K562 (cell line): ENCODE measurements around the gene B3GAT3. TPM values are rescaled to one million over a fixed set of nuclear protein-coding genes. Genes with fewer than 3 reads are reported as not detected.

Experiments
- ADNP ChIP-seq: fragments of 200-800 bp; sonication (Bioruptor generic); IDR thresholded peaks from 2 replicates; pipeline ENCODE4 v1.6.1; 2016; ENCODE audit warnings: missing genetic modification characterization, missing compliant biosample characterization
- CBX3 ChIP-seq, 2 experiments: IDR thresholded peaks; 1 replicate in 1 of 2; 2 replicates in 1 of 2; pipeline ENCODE4 v1.6.1; 2012; ENCODE audit warnings: inconsistent platforms in 2 of 2, low read length in 2 of 2, borderline replicate concordance in 1 of 2, control low read depth in 1 of 2
- CEBPG ChIP-seq, 3 experiments: fragments of 200-800 bp in 1 of 3; sonication (Bioruptor generic) in 1 of 3; sonication (generic) in 1 of 3; formaldehyde crosslinking in 1 of 3; IDR thresholded peaks in 2 of 3; conservative IDR thresholded peaks in 1 of 3; 2 replicates each; pipeline versions ENCODE4 v1.6.1 to v1.8.0; 2016 to 2022; ENCODE audit warnings: missing compliant biosample characterization in 2 of 3, missing genetic modification characterization in 2 of 3, mild to moderate bottlenecking in 1 of 3, missing genetic modification reagents in 1 of 3
- CTBP1 ChIP-seq: fragments of 450-650 bp; IDR thresholded peaks from 2 replicates; pipeline ENCODE4 v1.6.1; 2016; ENCODE audit warnings: borderline replicate concordance
- DDX20 ChIP-seq: fragments of 450-650 bp; IDR thresholded peaks from 2 replicates; pipeline ENCODE4 v1.6.1; 2016; ENCODE audit warnings: missing genetic modification characterization, low read depth, mild to moderate bottlenecking, missing compliant biosample characterization, moderate library complexity
- ELF4 ChIP-seq: fragments of 450-650 bp; formaldehyde crosslinking; IDR thresholded peaks from 2 replicates; pipeline ENCODE4 v1.4.0; 2022; ENCODE audit warnings: missing genetic modification characterization
- EWSR1 ChIP-seq: fragments of 450-650 bp; IDR thresholded peaks from 2 replicates; pipeline ENCODE4 v1.6.1; 2018; ENCODE audit warnings: borderline replicate concordance, mild to moderate bottlenecking, low read depth, moderate library complexity; ENCODE audit not compliant: partially characterized antibody
- FOS ChIP-seq: IDR thresholded peaks from 3 replicates; pipeline ENCODE4 v1.6.1; 2011; ENCODE audit not compliant: insufficient read length; ENCODE audit errors: extremely low read depth
- GATAD2B ChIP-seq: fragments of 450-650 bp; IDR thresholded peaks from 2 replicates; pipeline ENCODE4 v1.6.1; 2017; ENCODE audit warnings: mild to moderate bottlenecking, borderline replicate concordance
- GTF2A2 ChIP-seq: IDR thresholded peaks from 2 replicates; pipeline ENCODE4 v1.6.1; 2016; ENCODE audit warnings: mild to moderate bottlenecking, missing genetic modification characterization, missing compliant biosample characterization
- HDAC8 ChIP-seq: fragments of 450-650 bp; IDR thresholded peaks from 2 replicates; pipeline ENCODE4 v1.6.1; 2016; ENCODE audit warnings: mild to moderate bottlenecking, missing genetic modification characterization, moderate library complexity, missing compliant biosample characterization
- KLF1 ChIP-seq: fragments of 450-650 bp; IDR thresholded peaks from 2 replicates; pipeline ENCODE4 v1.6.1; 2016; ENCODE audit warnings: missing genetic modification characterization, missing compliant biosample characterization
- LCOR ChIP-seq: sonication (generic); formaldehyde crosslinking; IDR thresholded peaks from 2 replicates; pipeline ENCODE4 v1.8.0; 2022; ENCODE audit warnings: mild to moderate bottlenecking, missing genetic modification reagents
- MCM7 ChIP-seq, 2 experiments: fragments of 450-650 bp; IDR thresholded peaks; 2 replicates each; pipeline ENCODE4 v1.6.1; 2016 to 2018
- MIER1 ChIP-seq: fragments of 450-650 bp; IDR thresholded peaks from 2 replicates; pipeline ENCODE4 v1.6.1; 2016; ENCODE audit warnings: antibody characterized with exemption, mild to moderate bottlenecking, low read depth
- MYBL2 ChIP-seq, 2 experiments: fragments of 450-650 bp in 1 of 2; sonication (generic) in 1 of 2; formaldehyde crosslinking in 1 of 2; IDR thresholded peaks; 2 replicates each; pipeline versions ENCODE4 v1.6.1 to v1.8.1; 2017 to 2022; ENCODE audit warnings: borderline replicate concordance in 1 of 2, inconsistent platforms in 1 of 2, low read depth in 1 of 2, mild to moderate bottlenecking in 1 of 2, missing genetic modification reagents in 1 of 2, moderate library complexity in 1 of 2
- POLR2AphosphoS2 ChIP-seq: IDR thresholded peaks from 2 replicates; pipeline ENCODE4 v1.6.1; 2012; ENCODE audit warnings: low read length, improper control_type of control experiment
- RBM14 ChIP-seq: fragments of 200-400 bp; formaldehyde crosslinking; IDR thresholded peaks from 2 replicates; pipeline ENCODE4 v1.6.1; 2018; ENCODE audit warnings: low read depth, mild to moderate bottlenecking, low read length, moderate library complexity, borderline replicate concordance; ENCODE audit not compliant: insufficient read depth
- WHSC1 ChIP-seq: IDR thresholded peaks from one replicate; pipeline ENCODE4 v1.6.1; 2012; ENCODE audit warnings: low read length, control low read depth, inconsistent platforms
- ZFP1 ChIP-seq: fragments of 450-650 bp; formaldehyde crosslinking; IDR thresholded peaks from 2 replicates; pipeline ENCODE4 v1.4.0; 2020; ENCODE audit warnings: mild to moderate bottlenecking, mixed read lengths
- ZFPM2 ChIP-seq: fragments of 250-450 bp; sonication (Bioruptor Pico); IDR thresholded peaks from 2 replicates; pipeline ENCODE4 v1.5.1; 2022; ENCODE audit warnings: mild to moderate bottlenecking
- ZNF165 ChIP-seq: fragments of 250-450 bp; sonication (Bioruptor Pico); IDR thresholded peaks from 2 replicates; pipeline ENCODE4 v1.4.0; 2020; ENCODE audit warnings: borderline replicate concordance
- ZNF217 ChIP-seq: sonication (generic); formaldehyde crosslinking; IDR thresholded peaks from 2 replicates; pipeline ENCODE4 v1.8.0; 2022; ENCODE audit warnings: mild to moderate bottlenecking, missing genetic modification reagents
- ZNF644 ChIP-seq: fragments of 200-800 bp; sonication (Bioruptor generic); IDR thresholded peaks from 2 replicates; pipeline ENCODE4 v1.6.1; 2016; ENCODE audit warnings: low read depth, missing genetic modification characterization, missing compliant biosample characterization
- ZNF780A ChIP-seq: fragments of 250-450 bp; sonication (Bioruptor Pico); IDR thresholded peaks from 2 replicates; pipeline ENCODE4 v1.5.0; 2021; ENCODE audit warnings: mild to moderate bottlenecking
- polyA plus RNA-seq, 8 experiments: library from polyadenylated mRNA; depleted of rRNA in 4 of 8; stranded (reverse) in 5 of 8; unstranded in 3 of 8; fragments of >200 nt; fragmentation: Nextera tagmentation in 2 of 8; fragmentation: Illumina TruSeq in 1 of 8; extraction: Ambion mirVana in 2 of 8; extraction: Trizol in 1 of 8; gene quantifications; 2 replicates each; pipeline versions ENCODE4 v1.2.1 to v1.2.3, GENCODE V29; 2011 to 2014; ENCODE audit warnings: inconsistent platforms in 1 of 8, missing spikeins in 1 of 8
- total RNA-seq, 7 experiments: library from RNA; depleted of rRNA in 6 of 7; stranded (reverse); fragments of >200 nt in 6 of 7; fragmentation: Illumina TruSeq in 2 of 7; extraction: Trizol in 2 of 7; gene quantifications; 2 replicates each; pipeline versions ENCODE4 v1.2.1 to v1.2.3, GENCODE V29; 2011 to 2021; ENCODE audit warnings: low replicate concordance in 1 of 7
- TF ChIP-seq, protein P1 (sequence below), 3 experiments: fragments of 200-800 bp in 1 of 3; fragments of 250-450 bp in 1 of 3; fragments of 450-650 bp in 1 of 3; sonication (Bioruptor Pico) in 1 of 3; sonication (Bioruptor generic) in 1 of 3; formaldehyde crosslinking in 1 of 3; IDR thresholded peaks; 2 replicates each; pipeline versions ENCODE4 v1.6.1 to v1.8.0; 2016 to 2022; ENCODE audit warnings: mild to moderate bottlenecking in 2 of 3, missing genetic modification characterization in 2 of 3, missing compliant biosample characterization in 1 of 3, moderate library complexity in 1 of 3

B3GAT3 gene
- total and polyA plus RNA-seq, 9 of the 15 experiments (the other 6 are each of a cell fraction or from before 2014, with no cell fraction given), result 0.30 to 64.0 (median 21.4) TPM

DNA sequence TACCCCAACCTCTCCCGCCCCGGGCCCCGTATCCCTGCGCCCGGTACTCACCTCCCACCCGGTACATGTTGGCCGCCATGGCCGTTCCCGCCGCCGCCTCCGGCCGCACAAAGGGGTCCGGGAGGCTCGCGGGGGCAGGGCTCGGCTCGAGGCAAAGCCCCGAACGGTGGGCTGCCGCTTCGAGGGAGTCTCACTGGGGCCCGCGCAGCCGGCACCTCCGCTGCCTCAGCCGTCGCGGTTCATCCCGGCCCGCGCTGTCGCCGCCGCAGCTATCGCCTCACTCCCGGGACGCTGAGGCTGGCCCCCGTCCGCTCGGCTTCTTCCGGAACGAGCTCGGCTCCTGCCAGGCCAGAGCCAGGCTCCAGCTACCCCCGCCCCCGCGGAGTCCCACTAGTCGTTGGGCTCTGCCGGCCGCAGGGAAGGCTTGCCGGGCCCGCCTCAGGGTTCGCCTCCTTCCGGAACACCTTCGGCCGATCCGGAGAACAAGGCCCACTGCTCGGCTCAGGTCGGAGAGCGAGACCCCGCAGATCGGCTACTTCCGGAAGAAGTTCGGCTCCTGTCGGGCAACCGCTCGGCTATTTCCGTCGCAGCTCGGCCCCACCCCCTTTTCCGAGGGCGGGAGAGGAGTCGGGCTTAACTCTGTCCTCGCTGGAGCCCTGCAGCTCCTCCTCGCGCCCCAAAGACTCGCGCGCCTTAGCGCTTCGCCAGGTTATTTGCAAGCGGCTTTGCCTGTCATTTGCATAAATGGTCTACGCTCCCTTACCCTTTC lies 20.2 kb downstream of the B3GAT3 start, which contains the start of gene MTA2 (continued):
- TF ChIP-seq LCOR (CRISPR knock-in tag) (peak; percentile 85), ZFPM2 (no peak), HDAC8 (tag) (no peak), FOS (no peak), GTF2A2 (no peak), CBX3 (IDR thresholded peaks at IDR 0.05; ENCODE audit: borderline replicate concordance in 1 of 2, low read length in 2 of 2) (no peak), EWSR1 (no peak), POLR2AphosphoS2 (peak; percentile 96), MYBL2 (IDR thresholded peaks at IDR 0.05; ENCODE audit: low read depth) (no peak), MYBL2 (CRISPR knock-in tag; IDR thresholded peaks at IDR 0.05; ENCODE audit: borderline replicate concordance) (no peak), ZNF165 (CRISPR knock-in tag) (no peak), DDX20 (tag) (no peak), GATAD2B (no peak), ELF4 (CRISPR knock-in tag) (no peak), MCM7 (IDR thresholded peaks at IDR 0.05) (no peak), CEBPG (CRISPR knock-in tag; IDR thresholded peaks at IDR 0.05) (no peak), CEBPG (tag; conservative IDR thresholded peaks at IDR 0.05 in 1 of 2, IDR thresholded peaks at IDR 0.05 in 1 of 2) (no peak), ZNF217 (no peak), KLF1 (tag) (no peak), MIER1 (no peak), RBM14 (no peak), ZNF780A (CRISPR knock-in tag) (no peak), ZNF644 (tag) (no peak), WHSC1 (no peak), ZFP1 (CRISPR knock-in tag) (no peak), ADNP (tag) (no peak), CTBP1 (no peak)
- TF ChIP-seq, protein P1, sequence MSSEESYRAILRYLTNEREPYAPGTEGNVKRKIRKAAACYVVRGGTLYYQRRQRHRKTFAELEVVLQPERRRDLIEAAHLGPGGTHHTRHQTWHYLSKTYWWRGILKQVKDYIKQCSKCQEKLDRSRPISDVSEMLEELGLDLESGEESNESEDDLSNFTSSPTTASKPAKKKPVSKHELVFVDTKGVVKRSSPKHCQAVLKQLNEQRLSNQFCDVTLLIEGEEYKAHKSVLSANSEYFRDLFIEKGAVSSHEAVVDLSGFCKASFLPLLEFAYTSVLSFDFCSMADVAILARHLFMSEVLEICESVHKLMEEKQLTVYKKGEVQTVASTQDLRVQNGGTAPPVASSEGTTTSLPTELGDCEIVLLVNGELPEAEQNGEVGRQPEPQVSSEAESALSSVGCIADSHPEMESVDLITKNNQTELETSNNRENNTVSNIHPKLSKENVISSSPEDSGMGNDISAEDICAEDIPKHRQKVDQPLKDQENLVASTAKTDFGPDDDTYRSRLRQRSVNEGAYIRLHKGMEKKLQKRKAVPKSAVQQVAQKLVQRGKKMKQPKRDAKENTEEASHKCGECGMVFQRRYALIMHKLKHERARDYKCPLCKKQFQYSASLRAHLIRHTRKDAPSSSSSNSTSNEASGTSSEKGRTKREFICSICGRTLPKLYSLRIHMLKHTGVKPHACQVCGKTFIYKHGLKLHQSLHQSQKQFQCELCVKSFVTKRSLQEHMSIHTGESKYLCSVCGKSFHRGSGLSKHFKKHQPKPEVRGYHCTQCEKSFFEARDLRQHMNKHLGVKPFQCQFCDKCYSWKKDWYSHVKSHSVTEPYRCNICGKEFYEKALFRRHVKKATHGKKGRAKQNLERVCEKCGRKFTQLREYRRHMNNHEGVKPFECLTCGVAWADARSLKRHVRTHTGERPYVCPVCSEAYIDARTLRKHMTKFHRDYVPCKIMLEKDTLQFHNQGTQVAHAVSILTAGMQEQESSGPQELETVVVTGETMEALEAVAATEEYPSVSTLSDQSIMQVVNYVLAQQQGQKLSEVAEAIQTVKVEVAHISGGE (CRISPR knock-in tag; IDR thresholded peaks at IDR 0.05), result peak in 1 of 3 experiments; percentile 70; a peak in 2 of 6 replicates
